OCI-LY1 (cell line): ENCODE measurements around the gene CDH20.

Source experiments
- EZH2 ChIP-seq: fragments of 200-600 bp; sonication (generic), shearing (Covaris generic); IDR thresholded peaks from 2 replicates; pipeline ENCODE4 v1.8.0; 2017; ENCODE audit warnings: borderline replicate concordance, mixed run types, mild to moderate bottlenecking, antibody characterized with exemption, low read length, moderate library complexity, mixed read lengths
- TF ChIP-seq, protein P1 (sequence below): fragments of 200-600 bp; sonication (generic), shearing (Covaris generic); IDR thresholded peaks from 2 replicates; pipeline ENCODE4 v1.5.1; 2017; ENCODE audit warnings: mild to moderate bottlenecking, antibody characterized with exemption, low read length, moderate library complexity, mixed read lengths

DNA sequence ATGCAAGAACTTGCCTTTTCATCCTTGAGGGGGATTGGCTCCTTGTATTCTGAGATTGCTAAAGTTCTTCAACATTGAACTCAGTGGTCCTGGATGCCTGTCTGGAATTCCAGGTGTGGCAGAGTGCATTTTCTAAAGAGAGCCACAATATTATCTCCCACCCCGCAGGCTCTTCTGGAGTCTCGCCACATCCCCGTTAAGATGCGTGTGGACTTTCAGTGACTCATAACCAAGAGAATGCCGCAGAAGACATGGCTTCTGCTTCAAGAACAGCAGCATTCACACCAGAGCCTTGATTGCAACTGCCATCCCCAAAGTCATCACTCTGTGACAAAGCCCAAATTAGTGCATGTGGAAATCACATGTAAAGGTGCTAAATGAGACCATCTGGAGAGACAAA is 142.7 kb downstream of the CDH20 start:
- TF ChIP-seq, protein P1, sequence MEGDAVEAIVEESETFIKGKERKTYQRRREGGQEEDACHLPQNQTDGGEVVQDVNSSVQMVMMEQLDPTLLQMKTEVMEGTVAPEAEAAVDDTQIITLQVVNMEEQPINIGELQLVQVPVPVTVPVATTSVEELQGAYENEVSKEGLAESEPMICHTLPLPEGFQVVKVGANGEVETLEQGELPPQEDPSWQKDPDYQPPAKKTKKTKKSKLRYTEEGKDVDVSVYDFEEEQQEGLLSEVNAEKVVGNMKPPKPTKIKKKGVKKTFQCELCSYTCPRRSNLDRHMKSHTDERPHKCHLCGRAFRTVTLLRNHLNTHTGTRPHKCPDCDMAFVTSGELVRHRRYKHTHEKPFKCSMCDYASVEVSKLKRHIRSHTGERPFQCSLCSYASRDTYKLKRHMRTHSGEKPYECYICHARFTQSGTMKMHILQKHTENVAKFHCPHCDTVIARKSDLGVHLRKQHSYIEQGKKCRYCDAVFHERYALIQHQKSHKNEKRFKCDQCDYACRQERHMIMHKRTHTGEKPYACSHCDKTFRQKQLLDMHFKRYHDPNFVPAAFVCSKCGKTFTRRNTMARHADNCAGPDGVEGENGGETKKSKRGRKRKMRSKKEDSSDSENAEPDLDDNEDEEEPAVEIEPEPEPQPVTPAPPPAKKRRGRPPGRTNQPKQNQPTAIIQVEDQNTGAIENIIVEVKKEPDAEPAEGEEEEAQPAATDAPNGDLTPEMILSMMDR = no peak
- no peak for TF ChIP-seq EZH2
